ENCODE data around the gene OR52E4.

Gene OR52E4

DNA sequence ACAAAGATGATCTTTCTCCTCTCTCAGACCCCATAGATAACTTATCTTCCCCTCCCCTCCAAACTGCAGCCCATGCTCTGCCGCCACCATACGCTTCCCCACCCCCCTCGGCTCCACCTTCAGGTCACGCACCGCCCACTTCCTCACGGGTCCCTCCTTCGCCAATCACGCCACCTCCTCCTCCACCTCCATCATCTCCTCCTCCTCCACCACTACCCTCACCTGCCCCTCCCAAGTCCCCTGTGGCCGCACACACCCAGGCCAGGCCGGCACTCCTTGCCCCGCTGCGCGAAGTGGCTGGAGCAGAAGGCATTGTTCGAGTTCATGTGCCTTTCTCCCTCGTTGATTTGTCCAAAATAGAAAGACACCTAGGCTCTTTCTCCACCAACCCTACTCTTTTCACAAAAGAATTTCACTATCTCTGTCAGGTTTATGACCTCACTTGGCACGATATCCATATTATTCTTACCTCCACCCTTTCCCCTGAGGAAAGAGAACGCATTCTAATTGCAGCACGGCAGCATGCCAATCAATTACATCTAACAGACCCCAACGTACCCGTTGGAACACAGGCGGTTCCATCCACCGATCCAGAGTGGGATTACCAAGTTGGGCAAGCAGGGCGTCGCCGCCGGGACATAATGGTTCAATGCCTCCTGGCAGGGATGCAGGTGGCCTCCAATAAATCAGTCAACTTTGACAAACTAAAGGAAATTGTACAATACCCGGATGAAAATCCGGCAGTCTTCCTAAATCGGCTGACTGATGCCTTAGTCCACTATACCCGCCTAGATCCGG lies 49.3 kb downstream of the OR52E4 start:
- DNase-seq (ENCODE audit: low read depth): no peak

DNA sequence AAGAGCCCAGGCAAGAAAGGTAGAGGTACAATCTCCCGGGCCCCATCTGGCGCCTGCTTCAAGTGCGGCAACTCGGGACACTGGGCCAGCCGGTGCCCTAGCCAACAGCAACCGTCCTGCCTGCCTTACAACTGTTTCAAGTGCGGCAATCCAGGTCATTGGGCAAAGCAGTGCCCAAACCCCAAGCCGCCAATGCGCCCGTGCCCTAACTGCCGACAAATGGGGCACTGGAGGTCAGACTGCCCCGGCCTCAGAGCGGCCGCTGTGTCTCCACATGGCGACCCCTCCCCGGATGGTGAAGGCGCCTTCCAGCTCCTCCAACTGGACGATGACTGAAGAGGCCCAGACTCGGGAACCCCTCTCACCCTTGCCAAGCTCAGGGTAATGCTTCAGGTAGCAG lies 50.2 kb downstream of the OR52E4 start:
- DNase-seq (ENCODE audit: low read depth): no peak

DNA sequence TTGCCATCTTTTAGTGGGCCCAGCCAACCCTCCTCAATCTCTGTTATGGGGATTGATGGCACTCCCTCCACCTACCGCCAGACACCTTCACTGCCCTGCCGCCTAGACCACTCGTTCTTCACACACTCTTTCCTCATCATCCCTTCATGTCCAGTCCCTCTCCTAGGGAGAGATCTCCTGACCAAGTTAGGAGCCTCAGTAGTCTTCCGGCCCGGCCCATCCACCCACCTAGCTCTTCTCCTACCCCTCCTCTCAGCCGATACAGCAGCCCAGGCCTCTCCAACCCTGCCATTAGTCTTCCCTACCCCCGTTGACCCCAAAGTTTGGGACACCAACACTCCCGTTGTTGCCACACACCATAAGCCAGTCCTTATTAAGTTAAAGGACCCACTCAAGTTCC lies 50.6 kb downstream of the OR52E4 start:
- no peak for DNase-seq (ENCODE audit: low read depth)

DNA sequence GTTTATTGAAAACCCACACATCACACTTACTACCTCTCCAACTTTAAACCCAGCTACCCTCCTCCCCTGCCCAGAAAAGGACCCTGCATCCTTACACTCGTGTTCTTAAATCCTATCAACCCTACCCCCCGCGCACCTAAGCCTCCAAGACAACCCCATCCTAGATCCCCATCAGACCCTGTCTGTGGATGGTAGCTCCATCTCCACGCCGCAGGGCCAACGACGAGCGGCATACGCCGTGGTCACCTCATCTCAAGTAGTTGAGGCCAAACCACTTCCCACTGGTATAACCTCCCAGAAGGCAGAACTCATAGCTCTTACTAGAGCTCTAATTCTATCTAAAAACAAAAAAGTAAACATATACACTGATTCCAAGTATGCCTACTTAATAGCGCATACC lies 52.2 kb downstream of the OR52E4 start:
- DNase-seq (ENCODE audit: low read depth): no peak

DNA sequence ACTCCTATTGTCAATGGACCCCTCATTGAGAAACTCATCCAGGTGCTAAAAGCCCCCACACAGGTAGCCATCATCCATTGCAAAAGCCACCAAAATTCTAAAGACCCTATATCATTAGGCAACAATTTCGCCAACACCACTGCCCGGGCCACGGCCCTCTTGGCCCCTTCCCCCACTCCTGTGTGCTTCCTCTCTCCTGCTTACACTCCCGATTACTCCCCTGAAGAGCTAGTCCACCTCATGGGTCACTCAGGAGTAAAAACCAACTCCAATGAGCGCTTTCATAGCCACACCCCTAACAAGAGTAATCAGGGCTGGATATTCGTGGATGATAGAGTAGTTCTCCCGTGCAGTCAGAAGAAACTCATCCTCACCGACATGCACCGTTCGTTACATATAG lies 52.7 kb downstream of the OR52E4 start:
- DNase-seq (ENCODE audit: low read depth): no peak
